ENCODE measurements around the gene TEX10.

TEX10 gene

DNA sequence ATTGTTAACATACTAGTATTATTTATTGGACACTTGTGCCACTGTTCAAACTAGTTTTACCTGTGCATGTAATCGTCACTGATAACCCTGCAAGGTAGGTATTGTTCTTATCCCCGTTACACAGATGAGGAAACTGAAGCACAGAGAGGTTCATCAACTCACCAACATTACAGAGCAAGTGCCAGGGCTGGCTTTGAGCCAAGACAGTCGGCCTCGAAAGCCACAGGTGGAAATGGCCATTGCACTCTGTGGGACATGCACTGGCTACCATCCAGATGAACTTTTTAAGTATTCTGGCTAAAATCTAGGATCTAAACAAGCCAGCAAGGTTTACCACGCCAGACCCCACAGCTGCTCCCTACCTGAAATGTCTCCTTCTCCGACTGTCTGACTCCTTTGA, 57.9 kb downstream of the TEX10 start:
- Mint-ChIP-seq H3K4me3 (no peak overlapping the region), H3K27me3 (no peaks in the 10 kb centered on the region), H3K27ac (ENCODE audit: low read depth) (no peak overlapping the region), H3K4me1 (no peaks in the 10 kb centered on the region), H3K36me3 (ENCODE audit: insufficient read depth) (peaks cover 24% of the 10 kb centered on the region), H3K9me3 (no peaks in the 10 kb centered on the region)
- no peak for ATAC-seq (replicated peaks; ENCODE audit: extremely low read depth, poor library complexity, severe bottlenecking)
- no peak for DNase-seq (ENCODE audit: low spot score in 2 of 2)

DNA sequence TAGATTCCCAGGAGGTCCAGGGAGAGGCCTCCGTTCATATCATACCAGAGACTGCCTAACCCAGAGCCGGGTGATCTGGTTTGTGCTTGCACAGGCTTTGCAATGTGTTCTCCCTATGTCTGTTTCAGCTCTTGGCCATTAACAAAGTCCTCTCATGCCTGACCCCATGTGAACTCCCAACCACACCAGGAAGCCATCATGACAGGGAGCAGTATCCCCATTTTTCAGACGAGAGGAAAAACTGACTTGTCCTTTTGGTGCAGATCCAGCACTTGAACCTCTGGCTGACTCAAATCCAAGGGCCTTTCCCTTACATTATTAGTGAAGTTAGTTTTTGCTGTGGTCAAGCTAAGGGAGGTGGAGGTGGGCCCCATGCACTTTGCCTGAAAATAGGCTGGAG, 58.4 kb downstream of the TEX10 start:
- ATAC-seq (replicated peaks; ENCODE audit: extremely low read depth, poor library complexity, severe bottlenecking): no peak
- H3K4me1 Mint-ChIP-seq: no peaks in the 10 kb centered on the region
- no peak for DNase-seq (ENCODE audit: low spot score in 2 of 2)
- H3K9me3 Mint-ChIP-seq: no peaks in the 10 kb centered on the region
- H3K27ac Mint-ChIP-seq (ENCODE audit: low read depth): no peak overlapping the region
- H3K36me3 Mint-ChIP-seq (ENCODE audit: insufficient read depth): peaks cover 21% of the 10 kb centered on the region
- no peaks in the 10 kb centered on the region for H3K27me3 Mint-ChIP-seq
- no peak overlapping the region for H3K4me3 Mint-ChIP-seq

DNA sequence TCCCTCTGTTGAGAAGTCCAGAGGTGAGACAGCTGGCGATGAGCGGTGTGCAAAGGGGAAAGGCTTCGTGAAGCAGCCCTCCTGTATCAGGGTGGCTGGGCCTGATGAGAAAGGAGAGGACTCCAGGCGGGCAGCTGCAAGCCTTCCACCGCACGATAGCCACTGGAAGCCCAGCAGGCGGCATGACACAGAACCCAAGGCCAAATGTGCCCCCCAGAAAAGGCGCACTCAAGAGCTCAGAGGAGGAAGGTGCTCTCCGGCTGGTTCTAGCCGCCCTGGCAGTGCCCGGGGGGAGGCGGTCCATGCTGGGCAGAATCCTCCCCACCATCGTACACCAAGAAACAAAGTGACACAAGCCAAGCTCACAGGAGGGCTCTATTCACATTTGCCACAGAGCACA, 60.3 kb downstream of the TEX10 start:
- no peak for DNase-seq (ENCODE audit: low spot score in 2 of 2)
- Mint-ChIP-seq H3K27ac (ENCODE audit: low read depth) (no peak overlapping the region), H3K36me3 (ENCODE audit: insufficient read depth) (peaks cover 21% of the 10 kb centered on the region), H3K4me3 (no peak overlapping the region), H3K4me1 (no peaks in the 10 kb centered on the region), H3K27me3 (no peaks in the 10 kb centered on the region), H3K9me3 (no peaks in the 10 kb centered on the region)
- no peak for ATAC-seq (replicated peaks; ENCODE audit: extremely low read depth, poor library complexity, severe bottlenecking)

DNA sequence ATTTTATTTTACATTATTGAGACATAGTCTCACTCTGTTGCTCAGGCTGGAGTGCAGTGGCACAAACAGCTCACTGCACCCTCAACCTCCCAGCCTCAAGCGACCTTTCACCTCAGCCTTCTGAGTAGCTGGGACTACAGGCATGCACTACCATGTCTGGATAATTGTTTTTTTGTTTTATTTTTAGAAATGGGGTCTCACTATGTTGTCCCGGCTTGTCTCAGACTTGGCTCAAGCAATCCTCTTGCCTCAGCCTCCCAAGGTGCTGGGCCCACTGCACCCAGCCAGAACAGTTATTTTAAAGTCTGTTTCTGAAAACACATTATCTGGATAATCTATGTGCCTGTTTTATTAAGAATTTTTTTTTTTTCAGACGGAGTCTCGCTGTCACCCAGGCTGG, 62.0 kb downstream of the TEX10 start:
- no peaks in the 10 kb centered on the region for H3K9me3 Mint-ChIP-seq
- peaks cover 17% of the 10 kb centered on the region for H3K36me3 Mint-ChIP-seq (ENCODE audit: insufficient read depth)
- H3K4me1 Mint-ChIP-seq: no peaks in the 10 kb centered on the region
- H3K27me3 Mint-ChIP-seq: no peaks in the 10 kb centered on the region
- H3K4me3 Mint-ChIP-seq: no peak overlapping the region
- ATAC-seq (replicated peaks; ENCODE audit: extremely low read depth, poor library complexity, severe bottlenecking) (no peak), DNase-seq (ENCODE audit: low spot score in 2 of 2) (no peak)
- no peak overlapping the region for H3K27ac Mint-ChIP-seq (ENCODE audit: low read depth)

DNA sequence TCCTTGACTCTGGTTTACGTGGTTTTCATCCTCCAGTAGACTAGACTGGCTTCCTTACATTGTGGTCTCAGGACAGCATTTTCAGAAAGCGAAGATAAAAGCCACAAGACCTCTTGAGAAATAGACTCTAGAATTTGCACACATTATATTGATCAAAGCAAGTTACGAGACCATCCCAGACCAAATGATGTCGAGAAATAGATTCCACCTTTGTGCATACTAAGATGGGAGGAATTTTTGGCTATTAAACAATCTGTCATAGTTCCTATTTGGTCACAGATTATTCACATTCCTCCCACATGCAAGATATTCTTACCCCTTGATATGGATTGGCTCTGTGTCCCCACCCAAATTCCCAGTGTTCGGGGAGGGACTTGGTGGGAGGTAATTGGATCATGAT, 65.6 kb downstream of the TEX10 start:
- no peaks in the 10 kb centered on the region for H3K27me3 Mint-ChIP-seq
- H3K4me1 Mint-ChIP-seq: no peaks in the 10 kb centered on the region
- H3K4me3 Mint-ChIP-seq: no peak overlapping the region
- DNase-seq (ENCODE audit: low spot score in 2 of 2) (no peak), ATAC-seq (replicated peaks; ENCODE audit: extremely low read depth, poor library complexity, severe bottlenecking) (no peak)
- no peaks in the 10 kb centered on the region for H3K9me3 Mint-ChIP-seq
- H3K27ac Mint-ChIP-seq (ENCODE audit: low read depth): no peak overlapping the region
- H3K36me3 Mint-ChIP-seq (ENCODE audit: insufficient read depth): peaks cover 21% of the 10 kb centered on the region

DNA sequence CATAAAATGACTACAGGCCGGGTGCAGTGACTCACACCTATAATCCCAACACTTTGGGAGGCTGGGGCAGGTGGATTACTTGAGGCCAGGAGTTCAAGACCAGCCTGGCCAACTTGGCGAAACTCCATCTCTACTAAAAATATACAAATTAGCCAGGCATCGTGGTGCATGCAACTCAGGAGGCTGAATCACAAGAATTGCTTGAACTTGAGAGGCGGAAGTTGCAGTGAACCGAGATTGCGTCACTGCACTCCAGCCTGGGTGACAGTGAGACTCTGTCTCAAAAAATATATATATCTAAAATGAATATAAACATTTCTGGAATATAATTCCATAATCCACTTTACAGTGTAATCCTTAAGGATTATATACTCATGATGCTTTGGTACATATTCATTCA, 66.5 kb downstream of the TEX10 start:
- peaks cover 20% of the 10 kb centered on the region for H3K36me3 Mint-ChIP-seq (ENCODE audit: insufficient read depth)

DNA sequence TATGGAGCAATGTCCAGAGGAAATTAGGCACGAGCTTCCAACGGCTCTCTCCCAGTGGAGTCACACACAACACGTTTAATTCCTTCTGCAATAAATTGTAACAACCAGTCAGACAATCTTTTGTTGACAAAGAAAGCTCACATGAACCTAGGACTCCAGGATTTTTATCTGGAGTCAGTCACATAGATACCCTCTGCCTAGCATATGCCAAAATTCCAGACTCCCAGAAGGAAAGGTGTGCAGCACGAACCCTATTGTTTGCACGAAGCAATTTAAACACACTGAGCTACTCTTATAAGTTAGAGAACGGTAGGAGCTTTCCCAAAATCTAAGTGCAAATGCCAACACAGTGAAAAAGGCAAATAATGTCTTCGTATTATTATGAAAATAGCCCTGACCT, 67.1 kb downstream of the TEX10 start:
- no peaks in the 10 kb centered on the region for H3K4me1 Mint-ChIP-seq
- no peak overlapping the region for H3K4me3 Mint-ChIP-seq
- no peaks in the 10 kb centered on the region for H3K27me3 Mint-ChIP-seq
- DNase-seq (ENCODE audit: low spot score in 2 of 2): no peak
- no peak for ATAC-seq (replicated peaks; ENCODE audit: extremely low read depth, poor library complexity, severe bottlenecking)
- H3K27ac Mint-ChIP-seq (ENCODE audit: low read depth): no peak overlapping the region
- H3K36me3 Mint-ChIP-seq (ENCODE audit: insufficient read depth): peaks cover 20% of the 10 kb centered on the region
- no peaks in the 10 kb centered on the region for H3K9me3 Mint-ChIP-seq

More for the DNA sequence above, 66.5 kb downstream of the TEX10 start:
- no peak overlapping the region for H3K27ac Mint-ChIP-seq (ENCODE audit: low read depth)
- no peaks in the 10 kb centered on the region for H3K27me3 Mint-ChIP-seq
- no peaks in the 10 kb centered on the region for H3K9me3 Mint-ChIP-seq
- H3K4me3 Mint-ChIP-seq: no peak overlapping the region
- DNase-seq (ENCODE audit: low spot score in 2 of 2) (no peak), ATAC-seq (replicated peaks; ENCODE audit: extremely low read depth, poor library complexity, severe bottlenecking) (no peak)
- H3K4me1 Mint-ChIP-seq: no peaks in the 10 kb centered on the region

DNA sequence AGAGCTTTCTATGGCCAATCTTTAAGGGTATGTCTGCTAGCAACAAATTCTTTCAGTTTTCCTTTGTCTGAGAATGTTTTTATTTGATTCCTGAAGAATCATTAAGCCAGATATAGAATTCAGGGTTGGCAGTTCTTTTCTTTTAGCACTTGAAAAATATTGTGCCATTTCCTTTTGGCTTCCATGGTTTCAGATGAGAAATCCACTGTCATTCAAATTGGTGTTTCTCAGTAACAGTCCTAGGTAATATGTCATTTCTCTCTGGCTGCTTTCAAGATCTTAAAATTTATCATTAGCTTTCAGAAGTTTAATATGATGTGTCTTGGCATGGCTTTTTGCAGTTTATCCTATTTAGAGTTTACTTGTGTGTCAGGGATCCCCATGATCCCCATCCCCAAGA, 67.7 kb downstream of the TEX10 start:
- H3K27ac Mint-ChIP-seq (ENCODE audit: low read depth): no peak overlapping the region
- no peak overlapping the region for H3K4me3 Mint-ChIP-seq
- no peaks in the 10 kb centered on the region for H3K27me3 Mint-ChIP-seq
- ATAC-seq (replicated peaks; ENCODE audit: extremely low read depth, poor library complexity, severe bottlenecking) (no peak), DNase-seq (ENCODE audit: low spot score in 2 of 2) (no peak)
- no peaks in the 10 kb centered on the region for H3K9me3 Mint-ChIP-seq
- H3K4me1 Mint-ChIP-seq: no peaks in the 10 kb centered on the region
- H3K36me3 Mint-ChIP-seq (ENCODE audit: insufficient read depth): peaks cover 20% of the 10 kb centered on the region

DNA sequence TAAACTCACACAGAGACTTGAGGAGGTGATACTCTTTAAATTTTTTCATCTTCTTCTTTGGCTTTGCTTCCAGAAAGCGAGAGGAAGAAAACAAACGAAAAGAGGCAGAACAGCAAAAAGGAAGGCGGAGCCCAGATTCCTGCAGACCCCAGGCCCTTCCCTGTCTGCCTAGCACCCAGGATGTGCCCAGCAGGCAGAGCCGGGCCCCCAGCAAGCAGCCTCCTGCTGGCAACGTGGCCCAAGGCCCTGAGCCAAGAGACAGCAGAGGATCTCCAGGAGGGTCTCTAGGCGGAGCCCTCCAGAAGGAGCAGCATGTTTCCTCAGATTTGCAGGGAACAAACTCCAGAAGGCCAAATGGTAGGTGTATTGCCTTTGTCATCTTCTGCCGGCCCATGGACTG, 68.5 kb downstream of the TEX10 start:
- Mint-ChIP-seq H3K9me3 (no peaks in the 10 kb centered on the region), H3K27me3 (no peaks in the 10 kb centered on the region), H3K4me1 (no peaks in the 10 kb centered on the region), H3K4me3 (no peak overlapping the region), H3K36me3 (ENCODE audit: insufficient read depth) (peaks cover 20% of the 10 kb centered on the region), H3K27ac (ENCODE audit: low read depth) (no peak overlapping the region)
- DNase-seq (ENCODE audit: low spot score in 2 of 2): no peak
- ATAC-seq (replicated peaks; ENCODE audit: extremely low read depth, poor library complexity, severe bottlenecking): no peak

DNA sequence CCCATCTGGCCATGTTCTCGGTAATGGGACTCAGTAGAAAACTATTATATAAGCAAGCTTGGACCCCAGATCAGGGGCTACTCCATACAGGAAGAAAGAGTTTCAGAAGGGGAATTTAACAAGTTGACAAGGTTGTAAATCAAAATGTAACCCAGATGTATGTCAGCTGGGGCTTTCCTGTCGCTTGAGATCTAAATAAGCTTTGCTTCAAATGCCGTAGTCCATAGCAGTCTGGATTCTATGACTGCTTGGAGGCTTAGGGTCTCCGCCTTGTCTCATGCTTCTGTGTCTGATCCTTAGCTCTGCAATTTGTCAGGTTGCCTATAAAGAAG, 70.4 kb downstream of the TEX10 start:
- DNase-seq (ENCODE audit: low spot score in 2 of 2): no peak
- no peak for ATAC-seq (replicated peaks; ENCODE audit: extremely low read depth, poor library complexity, severe bottlenecking)
- Mint-ChIP-seq H3K27me3 (no peaks in the 10 kb centered on the region), H3K4me1 (no peaks in the 10 kb centered on the region), H3K27ac (ENCODE audit: low read depth) (no peak overlapping the region), H3K36me3 (ENCODE audit: insufficient read depth) (peaks cover 22% of the 10 kb centered on the region), H3K9me3 (no peaks in the 10 kb centered on the region), H3K4me3 (no peak overlapping the region)

DNA sequence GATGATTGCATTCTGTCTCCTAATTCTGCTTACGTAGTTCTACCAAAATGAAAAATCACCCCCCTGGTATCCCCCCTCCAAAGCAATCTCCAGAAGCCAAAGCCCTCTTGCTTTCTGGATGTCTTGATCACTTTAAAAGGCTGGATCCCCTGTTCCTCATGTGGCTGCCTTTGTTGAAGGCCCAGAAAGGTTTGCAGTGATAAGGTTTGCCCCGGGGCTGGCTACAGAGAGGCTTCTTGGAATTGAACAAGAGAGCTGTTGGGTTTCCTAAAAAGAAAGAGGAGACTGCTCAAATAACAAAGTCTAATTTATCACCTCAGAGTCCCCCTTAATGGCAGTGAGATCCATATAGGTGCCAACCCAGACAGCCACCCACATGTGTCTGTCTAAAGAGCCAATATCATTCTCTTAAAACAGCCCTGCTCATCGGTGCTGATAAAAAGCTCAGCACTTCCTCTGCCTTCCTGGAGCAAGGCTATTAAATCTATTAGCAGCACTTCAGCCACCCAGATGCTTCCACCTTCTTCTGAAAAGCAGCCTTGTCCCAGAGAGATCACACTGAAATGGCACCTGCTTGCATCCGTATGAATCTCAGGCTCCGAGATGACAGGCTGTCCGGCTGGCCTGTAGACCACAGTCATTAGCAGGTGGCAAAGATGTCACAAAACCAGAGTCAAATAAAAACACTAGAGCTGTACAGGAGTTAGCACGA, 70.9 kb downstream of the TEX10 start:
- Mint-ChIP-seq H3K27ac (ENCODE audit: low read depth) (no peak overlapping the region), H3K4me3 (no peak overlapping the region), H3K9me3 (no peaks in the 10 kb centered on the region), H3K4me1 (no peaks in the 10 kb centered on the region), H3K36me3 (ENCODE audit: insufficient read depth) (peaks cover 24% of the 10 kb centered on the region), H3K27me3 (no peaks in the 10 kb centered on the region)
- ATAC-seq (replicated peaks; ENCODE audit: extremely low read depth, poor library complexity, severe bottlenecking) (no peak), DNase-seq (ENCODE audit: low spot score in 2 of 2) (no peak)

DNA sequence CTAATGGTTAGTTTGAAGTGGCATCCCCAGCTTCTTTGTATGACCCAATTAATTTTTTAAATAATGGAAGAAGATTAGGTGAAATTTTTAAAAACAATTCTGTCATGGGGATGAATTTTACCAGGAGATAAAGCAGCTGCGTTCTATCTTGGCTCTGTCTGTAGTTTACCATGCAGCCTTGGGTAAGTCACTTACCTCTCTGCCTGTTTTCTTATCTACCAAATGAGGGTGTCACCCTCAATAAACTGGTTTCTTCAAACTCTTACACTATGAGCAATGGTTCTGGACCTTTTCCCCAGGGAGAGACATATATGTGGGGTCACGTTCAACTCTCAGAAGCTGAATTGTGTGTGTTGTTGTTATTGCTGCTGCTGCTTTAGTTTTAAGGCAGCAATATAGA, 71.7 kb downstream of the TEX10 start:
- no peak for ATAC-seq (replicated peaks; ENCODE audit: extremely low read depth, poor library complexity, severe bottlenecking)
- Mint-ChIP-seq H3K4me3 (no peak overlapping the region), H3K9me3 (no peaks in the 10 kb centered on the region), H3K36me3 (ENCODE audit: insufficient read depth) (peaks cover 26% of the 10 kb centered on the region), H3K27me3 (no peaks in the 10 kb centered on the region), H3K4me1 (no peaks in the 10 kb centered on the region), H3K27ac (ENCODE audit: low read depth) (no peak overlapping the region)
- no peak for DNase-seq (ENCODE audit: low spot score in 2 of 2)

DNA sequence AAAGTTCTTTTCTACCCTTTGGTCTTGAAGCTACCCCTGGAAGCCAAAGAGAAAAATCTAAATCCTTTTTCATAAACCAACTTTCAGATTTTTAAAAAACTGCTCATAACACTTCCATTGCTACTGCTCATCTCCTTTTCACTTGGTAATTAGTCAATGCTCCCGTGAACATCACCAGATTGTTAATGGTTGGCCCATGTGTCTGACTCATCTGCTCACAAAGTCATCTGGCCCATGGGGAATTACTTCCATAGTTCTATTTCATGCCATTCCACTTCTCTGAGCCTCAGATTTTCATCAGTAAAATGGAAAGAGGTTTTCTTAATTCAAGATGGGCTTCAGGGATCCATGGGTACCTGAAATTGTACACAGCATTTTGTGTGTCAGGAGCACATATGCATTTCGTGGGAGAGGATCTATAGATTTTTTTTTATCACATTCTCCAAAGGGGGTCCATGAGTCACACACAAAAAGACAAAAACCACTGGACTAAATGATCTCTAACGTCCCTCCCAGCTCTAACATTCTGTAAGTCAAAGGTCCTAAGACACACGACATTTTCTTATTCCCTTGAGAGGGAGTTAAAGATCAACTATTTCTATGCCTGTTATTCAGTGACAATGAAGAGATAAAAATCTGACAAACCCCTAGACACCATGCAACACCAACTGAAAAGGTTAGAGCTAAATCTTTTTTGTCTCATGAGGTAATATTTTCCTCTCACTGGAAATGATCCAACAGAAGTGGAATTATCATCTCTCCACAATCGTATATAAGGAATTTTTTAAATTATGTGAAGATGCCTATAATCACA, 75.4 kb downstream of the TEX10 start:
- ATAC-seq (replicated peaks; ENCODE audit: extremely low read depth, poor library complexity, severe bottlenecking) (no peak), DNase-seq (ENCODE audit: low spot score in 2 of 2) (no peak)
- no peaks in the 10 kb centered on the region for H3K4me1 Mint-ChIP-seq
- peaks cover 23% of the 10 kb centered on the region for H3K36me3 Mint-ChIP-seq (ENCODE audit: insufficient read depth)
- H3K4me3 Mint-ChIP-seq: no peak overlapping the region
- H3K9me3 Mint-ChIP-seq: no peaks in the 10 kb centered on the region
- no peaks in the 10 kb centered on the region for H3K27me3 Mint-ChIP-seq
- no peak overlapping the region for H3K27ac Mint-ChIP-seq (ENCODE audit: low read depth)

Data from central memory CD8-positive, alpha-beta T cell (primary cell).